Ovary (tissue), 9 donors: ENCODE results near the gene PLP2. TPM values are rescaled to one million over a fixed set of nuclear protein-coding genes. Genes with fewer than 3 reads are reported as not detected.
"Not testable (repeated sequence)": the region's sequence is repeated elsewhere in the genome, so short reads cannot be mapped to it uniquely, and the experiment has no call there.

Source experiments
- DNase-seq, 5 donors: peaks; one replicate each; pipeline ENCODE4 v3.0.0-alpha.2; 2019 to 2020
- H3K27ac ChIP-seq, 2 donors: fragments of 200-600 bp; one replicate each; pipeline versions ENCODE4 v1.5.1 to v1.8.0; 2019 to 2022
- H3K27me3 ChIP-seq: fragments of 200-600 bp; one replicate; pipeline ENCODE4 v1.8.0; 2022
- H3K36me3 ChIP-seq: fragments of 200-600 bp; sonication (generic); one replicate; pipeline ENCODE4 v1.5.1; 2019
- H3K4me1 ChIP-seq: one replicate; pipeline ENCODE4 v1.8.1; 2013; ENCODE audit warnings: mild to moderate bottlenecking, moderate library complexity; ENCODE audit not compliant: insufficient read depth
- H3K4me3 ChIP-seq: fragments of 200-600 bp; sonication (generic); one replicate; pipeline ENCODE4 v1.5.1; 2017
- H3K9me3 ChIP-seq, 2 donors: fragments of 200-600 bp in 1 of 2; sonication (generic) in 1 of 2; one replicate each; pipeline versions ENCODE4 v1.5.1 to v1.8.1; 2013 to 2019; ENCODE audit warnings: mild to moderate bottlenecking in 1 of 2, moderate library complexity in 1 of 2
- CTCF ChIP-seq, 3 donors: fragments of 450-650 bp in 2 of 3; fragments of 200-600 bp in 1 of 3; IDR thresholded peaks; one replicate each; pipeline versions ENCODE4 v1.5.1 to v1.8.0; 2016 to 2022; ENCODE audit warnings: antibody characterized with exemption in 3 of 3, mild to moderate bottlenecking in 1 of 3
- EP300 ChIP-seq: sonication (generic); formaldehyde crosslinking; IDR thresholded peaks from one replicate; pipeline ENCODE4 v1.6.1; 2017; ENCODE audit warnings: antibody characterized with exemption
- POLR2A ChIP-seq: fragments of 450-650 bp; IDR thresholded peaks from one replicate; pipeline ENCODE4 v1.6.1; 2017; ENCODE audit warnings: antibody characterized with exemption, mild to moderate bottlenecking, moderate library complexity
- WGBS, 3 donors: extraction: QIAGEN DNeasy Blood & Tissue Kit in 1 of 3; methylation state at CpG; one replicate each; pipeline versions ENCODE4 v1.1.5 to v1.1.7; 2013 to 2017; 5-methylcytosine and 5-hydroxymethylcytosine counted together
- intact Hi-C, 4 donors: fragments of 100-400 bp; cut with DNase I; formaldehyde crosslinking; loops; one replicate each; pipeline versions ENCODE4 v1.11.0 to v1.15.1; 2022 to 2023
- polyA plus RNA-seq, 2 donors: library from polyadenylated mRNA; stranded (reverse); fragments of 200-250 nt in 1 of 2; fragments of 350-450 nt in 1 of 2; fragmentation: Illumina TruSeq in 1 of 2; extraction: RNeasy Lipid Tissue Mini Kit (QIAGEN cat#74804) in 1 of 2; gene quantifications; one replicate each; pipeline ENCODE4 v1.2.3, GENCODE V29; 2013 to 2014
- total RNA-seq, 7 donors: library from RNA; depleted of rRNA in 2 of 7; stranded (reverse); fragments of >200 nt in 2 of 7; fragmentation: NEBNext Ultra II Directional in 3 of 7; extraction: Animal tissue kit (Norgen Biotek cat#: 25700) in 3 of 7; gene quantifications; one replicate each; pipeline versions ENCODE4 v1.1.0 to v1.2.4, GENCODE V29; 2016 to 2023
- donor health status: DM: no; HTN: no; CAD: no; lungs with moderate emphysema.
- donor health status: DM: no; HTN: no; CAD: no.
- donor health status: Bipolar disorder and iron deficiency.
- donor health status: DM: yes; HTN: yes; CAD: no.
- donor health status: DM: no; HTN: no; CAD: no.
- donor health status: DM: yes; HTN: yes; CAD: no.

PLP2 gene
- total and polyA plus RNA-seq, 9 donors = 16.3 to 244 (median 105) TPM

GRCh38 chrX:49133759-49134158 lies 37.9 kb upstream of the PLP2 start:
- Histone ChIP-seq H3K27me3 (no peaks in the 10 kb centered on the region), H3K36me3 (no peaks in the 10 kb centered on the region), H3K9me3 (no peaks in the 10 kb centered on the region), H3K27ac (no peak overlapping the region), H3K4me1 (no peaks in the 10 kb centered on the region), H3K4me3 (no peak overlapping the region)
- DNase-seq = no peak
- WGBS, 3 donors = 68 to 90% (median 89%) methylated on average over 1 of the region's 1 CpG
- TF ChIP-seq POLR2A (no peak), CTCF (IDR thresholded peaks at IDR 0.05) (no peak), EP300 (no peak)
- intact Hi-C loops = no loop called here

- Histone ChIP-seq H3K9me3 (no peaks in the 10 kb centered on the region), H3K27ac (no peak overlapping the region), H3K4me3 (no peak overlapping the region), H3K27me3 (no peaks in the 10 kb centered on the region), H3K4me1 (no peaks in the 10 kb centered on the region), H3K36me3 (no peaks in the 10 kb centered on the region)
- TF ChIP-seq POLR2A (no peak), CTCF (IDR thresholded peaks at IDR 0.05) (no peak), EP300 (no peak)
- intact Hi-C loops = no loop called here
- 89 to 96% (median 93%) methylated on average over 1 of the region's 1 CpG for WGBS, 3 donors
- no peak for DNase-seq
These were observed 34.2 kb upstream of the PLP2 start for GRCh38 chrX:49137492-49137891.

- TF ChIP-seq POLR2A (no peak), CTCF (IDR thresholded peaks at IDR 0.05) (no peak), EP300 (no peak)
- no peak overlapping the region for H3K4me3 ChIP-seq
- no peak overlapping the region for H3K27ac ChIP-seq
- no peaks in the 10 kb centered on the region for H3K36me3 ChIP-seq
- no peak for DNase-seq
- no peaks in the 10 kb centered on the region for H3K4me1 ChIP-seq
- intact Hi-C loops = no loop called here
- 73 to 78% (median 75%) methylated on average over 4 of the region's 4 CpGs for WGBS, 3 donors
- H3K9me3 ChIP-seq = no peaks in the 10 kb centered on the region
- no peaks in the 10 kb centered on the region for H3K27me3 ChIP-seq
These were observed 32.0 kb upstream of the PLP2 start for GRCh38 chrX:49139713-49140112.

- H3K36me3 ChIP-seq, H3K27ac ChIP-seq, H3K4me1 ChIP-seq, H3K9me3 ChIP-seq, H3K27me3 ChIP-seq, intact Hi-C loops, DNase-seq, H3K4me3 ChIP-seq: not testable (repeated sequence)
- 42 to 61% (median 49%) methylated on average over 9 of the region's 9 CpGs for WGBS, 3 donors
These were observed 29.4 kb upstream of the PLP2 start for GRCh38 chrX:49142264-49142663.

- H3K9me3 ChIP-seq, H3K4me1 ChIP-seq, H3K27ac ChIP-seq, H3K4me3 ChIP-seq, DNase-seq, H3K36me3 ChIP-seq, intact Hi-C loops, H3K27me3 ChIP-seq: not testable (repeated sequence)
- 73 to 80% (median 75%) methylated on average over 7 of the region's 7 CpGs for WGBS, 3 donors
These were observed 28.5 kb upstream of the PLP2 start for GRCh38 chrX:49143154-49143553.

- no peaks in the 10 kb centered on the region for H3K27me3 ChIP-seq
- H3K27ac ChIP-seq = no peak overlapping the region
- 80 to 87% (median 86%) methylated on average over 8 of the region's 8 CpGs for WGBS, 3 donors
- H3K4me1 ChIP-seq = no peaks in the 10 kb centered on the region
- no peak for DNase-seq
- intact Hi-C loops = no loop called here
- no peaks in the 10 kb centered on the region for H3K36me3 ChIP-seq
- TF ChIP-seq POLR2A = no peak
- no peak for TF ChIP-seq EP300
- TF ChIP-seq CTCF (IDR thresholded peaks at IDR 0.05) = no peak
- H3K9me3 ChIP-seq = no peaks in the 10 kb centered on the region
- no peak overlapping the region for H3K4me3 ChIP-seq
These were observed 24.4 kb upstream of the PLP2 start for GRCh38 chrX:49147282-49147681.
